NCI-H1417 (cell line): Measurements from ENCODE around the gene ZDHHC8.

Experiments
- DNase-seq, 3 experiments: peaks; one replicate each; lab custom pipeline; 2025; lab: John Stamatoyannopoulos, UW

ZDHHC8 gene

GRCh38 chr22:20113551-20114310 is 17.9 kb upstream of the ZDHHC8 start:
- DNase-seq: no peak

DNA sequence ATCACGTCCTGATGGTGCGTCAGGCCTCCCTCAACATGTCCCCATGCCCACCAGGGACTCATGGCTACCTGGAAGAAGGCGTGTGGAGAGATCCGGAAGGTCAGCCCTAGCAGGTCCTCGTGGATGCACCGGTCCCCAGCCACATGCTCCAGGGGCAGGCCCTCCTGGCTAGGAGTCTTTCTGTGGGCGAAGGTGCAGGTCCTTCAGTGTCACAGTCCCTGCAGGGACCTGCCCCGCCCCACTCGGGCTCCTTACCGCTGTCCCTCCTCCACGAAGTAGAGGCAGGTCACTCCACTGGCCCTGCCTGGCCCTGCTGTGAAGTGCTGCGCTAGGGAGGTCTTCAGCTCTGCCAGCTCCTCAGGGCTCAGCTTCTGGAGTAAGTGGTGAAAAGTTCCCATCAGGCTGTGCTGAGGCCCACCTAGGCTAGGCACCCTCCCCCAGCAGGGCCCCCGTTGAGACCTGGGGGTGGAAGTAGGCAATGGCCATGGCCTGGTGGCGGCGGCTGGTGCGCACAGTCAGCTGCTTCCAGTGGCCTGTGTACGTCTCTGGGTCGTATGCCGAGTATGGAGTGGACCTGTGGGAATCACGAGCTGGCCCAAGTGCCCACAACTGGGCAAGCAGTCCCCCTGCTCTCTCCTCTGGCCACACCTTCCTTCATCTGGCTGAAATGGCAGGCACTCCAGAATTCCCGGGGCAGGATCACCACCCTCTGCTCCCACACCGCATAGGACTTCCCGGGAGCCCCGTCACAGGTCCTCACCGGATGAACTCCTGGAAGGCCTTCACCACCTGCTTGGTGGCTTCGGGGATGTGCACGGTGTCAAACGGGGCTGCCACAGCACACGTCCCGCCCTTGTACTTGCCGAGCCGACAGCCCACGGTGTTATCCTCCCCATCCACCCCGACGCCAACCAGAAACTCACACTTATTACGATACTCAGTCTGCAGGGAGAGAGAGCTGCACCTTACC is 16.8 kb upstream of the ZDHHC8 start:
- DNase-seq: no peak

GRCh38 chr22:20115691-20116375 is 15.8 kb upstream of the ZDHHC8 start, which contains the start of gene RANBP1:
Gene RANBP1, plus strand, starts transcription at chr22:20116104. Its CDS starts 81 bp downstream, at chr22:20116185.
- DNase-seq: no peak

DNA sequence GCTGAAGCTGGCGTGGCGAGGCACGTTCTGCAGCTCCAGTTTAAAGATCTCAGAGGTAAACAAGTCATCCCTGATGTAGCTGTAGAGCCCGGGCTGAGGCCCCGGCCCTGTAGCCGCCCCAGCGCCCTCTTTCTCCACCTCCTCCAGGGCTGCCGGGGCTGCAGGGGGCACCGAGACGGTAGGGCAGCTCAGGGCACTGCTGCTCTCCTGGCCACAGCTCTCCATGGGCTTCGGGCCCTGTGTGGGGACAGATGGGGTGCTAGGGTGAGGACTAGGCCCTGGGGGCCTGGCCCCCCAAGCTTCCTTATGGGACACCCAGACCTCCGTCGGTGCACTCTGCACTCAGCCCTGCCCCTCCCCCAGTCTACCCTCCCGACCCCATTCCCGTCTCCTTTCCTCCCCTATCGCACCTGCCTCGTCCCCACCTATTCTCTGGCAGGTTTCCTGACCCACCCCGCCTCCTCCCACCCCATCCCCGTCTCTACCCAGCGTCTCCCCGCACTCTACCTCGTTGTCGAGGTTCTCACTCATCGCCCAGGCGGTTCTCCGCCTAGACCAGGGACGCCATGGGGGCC is 15.1 kb upstream of the ZDHHC8 start:
- DNase-seq: peak in 1 of 3 experiments; percentile 34

GRCh38 chr22:20116951-20117632 is 14.5 kb upstream of the ZDHHC8 start, which contains the start of gene TRMT2A:
Gene TRMT2A, minus strand, starts transcription at chr22:20117226. Its CDS starts 320 bp downstream, at chr22:20116906.
- DNase-seq: peak; percentile 93 to 97 (median 95)

DNA sequence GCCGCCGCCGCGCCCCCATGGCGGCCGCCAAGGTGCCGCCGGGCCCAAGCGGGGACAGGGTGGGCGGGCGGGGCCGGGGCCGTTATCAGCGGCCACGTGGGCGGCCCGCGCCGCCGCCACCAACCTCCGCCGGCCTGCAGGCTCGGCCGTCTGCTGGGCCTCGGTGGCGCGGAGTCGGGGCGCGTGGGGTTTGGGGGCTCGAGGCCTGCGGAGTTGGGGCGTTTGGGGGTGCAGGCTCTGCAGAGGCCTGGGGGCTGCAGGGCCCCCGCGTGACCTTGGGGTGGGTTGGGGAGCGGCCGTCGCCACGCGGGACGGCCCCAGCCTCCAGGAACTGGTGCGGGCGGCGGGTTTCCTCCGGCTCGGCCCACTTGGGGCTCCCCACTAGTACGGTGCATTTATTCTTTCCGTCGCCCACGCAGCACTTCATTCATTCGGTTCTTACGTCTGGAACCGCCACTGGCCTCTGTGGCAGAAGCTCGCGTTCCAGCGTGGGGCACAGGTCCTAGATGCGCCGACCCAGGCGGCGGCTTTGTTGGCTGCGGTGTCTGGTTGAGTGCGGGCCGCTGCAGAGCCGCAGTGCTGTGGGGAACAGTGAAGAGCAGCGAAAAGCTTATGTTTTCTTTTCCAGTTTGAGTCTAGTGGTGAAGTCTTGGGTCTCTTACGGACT is 13.8 kb upstream of the ZDHHC8 start:
- peak in 2 of 3 experiments; percentile 30 to 37 for DNase-seq

DNA sequence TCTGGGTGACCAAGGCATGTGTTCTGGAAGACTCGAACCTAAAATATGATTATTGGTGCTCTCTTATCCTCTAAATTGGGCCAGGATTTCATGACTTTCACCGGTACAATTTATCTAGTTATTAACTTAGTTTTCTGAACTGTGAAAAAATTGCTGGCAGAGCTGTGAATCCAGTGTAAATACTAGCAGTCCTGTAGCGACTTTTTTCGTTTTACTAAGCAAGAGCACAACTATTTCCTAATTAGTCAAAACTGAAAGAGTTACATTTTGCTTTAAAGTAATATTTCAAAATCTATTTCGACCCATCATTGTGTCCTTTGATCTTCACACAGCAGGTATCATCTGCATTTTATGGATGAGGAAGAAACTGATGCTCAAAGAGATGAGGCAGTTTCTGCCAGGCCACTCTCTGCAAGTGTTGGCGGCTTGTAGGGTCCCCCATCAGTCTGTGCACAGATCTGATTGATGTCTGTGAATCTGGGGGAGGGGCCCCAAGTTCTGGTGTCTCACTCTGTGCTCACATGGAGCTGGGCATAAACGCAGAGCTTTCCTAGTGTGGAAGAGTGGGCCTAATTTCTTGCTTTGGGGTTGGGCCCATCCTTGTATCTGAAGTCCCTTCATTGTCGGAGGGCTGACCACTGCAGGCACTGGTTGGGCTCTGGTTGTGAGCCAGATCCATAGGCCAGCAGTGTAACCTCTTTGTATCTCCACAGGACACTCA is 13.1 kb upstream of the ZDHHC8 start:
- peak in 1 of 3 experiments; percentile 1 for DNase-seq

DNA sequence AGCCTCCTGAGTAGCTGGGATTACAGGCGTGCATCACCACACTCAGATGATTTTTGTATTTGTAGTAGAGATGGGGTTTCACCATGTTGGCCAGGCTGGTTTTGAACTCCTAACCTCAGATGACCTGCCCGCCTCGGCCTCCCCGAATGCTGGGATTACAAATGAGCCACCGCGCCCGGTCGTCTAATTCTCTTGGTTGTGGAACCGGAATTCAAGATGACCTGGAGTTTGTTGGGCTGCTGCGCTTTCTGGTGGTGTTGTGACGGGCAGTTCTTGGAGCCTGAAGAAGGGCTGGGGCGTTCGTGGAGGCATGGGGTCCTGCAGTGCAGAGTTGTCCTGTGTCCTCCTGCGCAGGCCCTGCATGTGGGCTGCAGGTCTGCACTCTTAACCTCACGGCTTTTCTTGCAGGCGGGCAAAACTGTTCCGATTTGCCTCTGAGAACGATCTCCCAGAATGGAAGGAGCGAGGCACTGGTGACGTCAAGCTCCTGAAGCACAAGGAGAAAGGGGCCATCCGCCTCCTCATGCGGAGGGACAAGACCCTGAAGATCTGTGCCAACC is 9.7 kb upstream of the ZDHHC8 start:
- DNase-seq: no peak

DNA sequence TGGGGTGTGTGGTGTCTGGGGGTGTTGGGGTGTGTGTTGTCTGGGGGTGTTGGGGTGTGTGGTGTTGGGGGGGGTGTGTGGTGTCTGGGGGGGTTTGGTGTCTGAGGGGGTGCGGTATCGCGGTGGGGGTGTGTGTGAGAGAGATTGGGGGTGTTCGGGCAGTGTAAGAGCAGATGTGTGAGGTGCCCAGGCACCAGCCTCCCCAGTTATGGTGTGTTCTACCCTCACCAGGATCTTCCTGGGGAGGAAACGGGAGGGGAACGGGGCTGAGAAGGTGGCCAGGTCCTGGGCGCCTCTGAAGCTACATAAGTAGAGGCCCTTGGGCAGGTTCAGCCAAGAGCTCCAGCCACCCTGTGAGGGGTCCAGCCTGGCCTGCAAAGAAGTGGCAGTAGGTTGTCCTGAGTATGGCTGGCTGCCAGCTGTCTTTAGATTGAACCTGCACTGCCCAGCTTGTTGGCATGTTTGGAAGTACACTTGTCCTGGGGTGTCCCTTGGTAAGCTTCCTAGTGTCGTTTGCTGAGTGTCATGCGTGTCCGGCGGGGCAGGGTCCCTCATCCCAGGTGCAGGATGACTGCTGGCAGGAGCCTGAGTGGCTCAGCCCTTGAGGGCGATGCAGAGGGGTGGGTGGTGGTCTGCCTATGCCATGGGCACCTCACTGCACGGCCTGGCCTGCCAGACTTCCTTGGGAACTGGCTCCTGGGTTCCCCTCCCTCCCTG is 8.1 kb upstream of the ZDHHC8 start:
- no peak for DNase-seq

- DNase-seq: no peak
Observed at GRCh38 chr22:20124083-20124787, 7.4 kb upstream of the ZDHHC8 start.

GRCh38 chr22:20125201-20126174 is 6.1 kb upstream of the ZDHHC8 start:
- DNase-seq: no peak

GRCh38 chr22:20126284-20127029 is 5.1 kb upstream of the ZDHHC8 start:
- no peak for DNase-seq

GRCh38 chr22:20127318-20127868 is 4.2 kb upstream of the ZDHHC8 start:
- DNase-seq: no peak

DNA sequence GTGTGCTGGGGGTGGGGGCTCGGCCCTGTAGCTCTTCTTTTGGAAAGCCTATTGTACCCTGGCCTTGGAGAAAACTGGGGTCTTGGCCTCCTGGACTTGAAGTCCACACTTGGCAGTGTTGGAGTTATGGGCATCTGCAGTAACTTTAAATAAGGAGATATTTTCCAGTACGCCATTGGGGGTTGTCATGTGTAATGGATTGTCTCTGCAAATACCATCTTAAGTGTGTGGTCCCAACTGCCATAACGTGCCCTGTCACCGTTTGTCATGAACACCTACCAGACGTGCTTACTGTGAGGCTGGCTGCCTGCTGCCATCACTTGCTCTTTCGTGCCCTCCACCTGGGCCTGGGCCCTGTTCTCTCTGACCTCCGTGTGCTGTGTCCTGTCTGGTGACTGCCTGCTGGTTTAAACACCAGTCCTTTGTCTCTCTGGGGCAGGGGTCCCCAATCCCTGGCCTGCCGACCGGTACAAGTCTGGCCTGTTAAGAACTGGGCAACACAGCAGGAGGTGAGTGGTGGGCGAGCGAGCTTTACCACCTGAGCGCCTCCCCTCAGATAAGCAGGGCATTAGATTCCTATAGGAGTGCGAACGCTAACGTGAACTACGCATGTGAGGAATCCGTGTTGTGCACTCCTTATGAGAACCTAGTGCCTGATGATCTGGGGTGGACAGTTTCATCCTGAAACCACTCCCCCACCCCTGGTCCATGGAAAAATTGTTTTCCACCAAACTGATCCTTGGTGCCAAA is 3.6 kb upstream of the ZDHHC8 start:
- peak in 1 of 3 experiments; percentile 2 for DNase-seq

DNA sequence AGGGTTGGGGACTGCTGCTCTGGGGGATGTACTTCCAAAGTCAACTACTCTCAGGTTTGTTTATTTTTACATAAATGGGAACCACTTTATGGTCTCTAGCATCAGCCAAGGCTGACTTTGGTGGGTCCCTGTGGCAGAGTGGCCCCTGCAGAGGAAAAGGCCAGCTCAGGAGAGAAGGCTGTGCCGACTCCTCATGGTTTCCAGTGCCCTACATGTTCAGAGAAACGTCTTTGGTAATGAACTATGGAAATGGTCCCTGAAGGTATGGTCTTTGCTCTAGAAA is 3.0 kb upstream of the ZDHHC8 start:
- DNase-seq: no peak
